Parathyroid adenoma (tissue), 2 donors: ENCODE data around the gene KCNIP2.

ENCODE experiments used
- H2AFZ ChIP-seq: fragments of 300-600 bp; sonication (generic); one replicate; pipeline ENCODE4 v1.7.0; 2017; ENCODE audit warnings: antibody characterized with exemption, mild to moderate bottlenecking
- H3K27ac ChIP-seq: fragments of 300-600 bp; sonication (generic); one replicate; pipeline ENCODE4 v1.7.0; 2017
- H3K27me3 ChIP-seq: fragments of 300-600 bp; sonication (generic); one replicate; pipeline ENCODE4 v1.7.0; 2017; ENCODE audit warnings: low read length; ENCODE audit not compliant: control insufficient read depth, insufficient read depth
- H3K36me3 ChIP-seq: fragments of 300-600 bp; sonication (generic); one replicate; pipeline ENCODE4 v1.7.0; 2017; ENCODE audit warnings: low read length; ENCODE audit not compliant: control insufficient read depth, insufficient read depth
- H3K4me1 ChIP-seq: fragments of 300-600 bp; sonication (generic); one replicate; pipeline ENCODE4 v1.7.0; 2017; ENCODE audit warnings: control low read depth
- H3K4me2 ChIP-seq: fragments of 300-600 bp; sonication (generic); one replicate; pipeline ENCODE4 v1.7.0; 2017; ENCODE audit warnings: low read length
- H3K4me3 ChIP-seq: fragments of 300-600 bp; sonication (generic); one replicate; pipeline ENCODE4 v1.7.0; 2017; ENCODE audit warnings: low read depth, low read length
- H3K79me2 ChIP-seq: fragments of 300-600 bp; sonication (generic); one replicate; pipeline ENCODE4 v1.7.0; 2017; ENCODE audit warnings: control low read depth
- H3K9ac ChIP-seq: fragments of 300-600 bp; sonication (generic); one replicate; pipeline ENCODE4 v1.7.0; 2017; ENCODE audit warnings: mild to moderate bottlenecking
- H3K9me3 ChIP-seq: fragments of 300-600 bp; sonication (generic); one replicate; pipeline ENCODE4 v1.7.0; 2017; ENCODE audit warnings: low read length; ENCODE audit not compliant: control insufficient read depth
- CTCF ChIP-seq: fragments of 300-600 bp; sonication (generic); IDR thresholded peaks from one replicate; pipeline ENCODE4 v1.7.0; 2017; ENCODE audit warnings: antibody characterized with exemption, mild to moderate bottlenecking
- donor health status: primary hyperparathyroidism.

KCNIP2 gene

GRCh38 chr10:101839416-101840063, 4.1 kb downstream of the KCNIP2 start:
- H3K36me3 ChIP-seq: no peaks in the 10 kb centered on the region
- no peak overlapping the region for H3K9ac ChIP-seq
- no peaks in the 10 kb centered on the region for H3K27me3 ChIP-seq
- no peak for TF ChIP-seq CTCF
- H3K27ac ChIP-seq: no peak overlapping the region
- H3K9me3 ChIP-seq: no peaks in the 10 kb centered on the region
- H3K79me2 ChIP-seq: no peaks in the 10 kb centered on the region
- H3K4me2 ChIP-seq: peak overlapping the region; percentile 27
- peaks cover 5% of the 10 kb centered on the region for H3K4me1 ChIP-seq
- H3K4me3 ChIP-seq: no peak overlapping the region
- peak overlapping the region; percentile 48 for H2AFZ ChIP-seq

DNA sequence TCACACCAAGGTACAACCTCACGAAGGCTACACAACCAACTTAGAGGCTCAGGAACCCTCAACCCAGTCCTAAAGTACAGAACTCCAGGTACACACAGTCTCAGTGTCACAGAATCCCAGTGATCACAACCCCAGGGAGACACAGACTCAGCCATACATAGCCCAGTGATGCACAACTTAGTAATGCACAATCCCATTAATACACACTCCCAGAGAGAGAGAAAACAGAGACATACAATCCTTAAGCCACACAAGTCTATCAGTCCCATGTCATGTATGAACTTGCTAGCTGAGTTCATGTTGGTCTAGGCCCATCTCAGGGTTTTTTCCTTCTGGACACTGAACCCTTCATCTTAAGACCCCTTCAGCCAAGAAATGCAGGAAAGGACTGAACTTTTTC, 4.6 kb downstream of the KCNIP2 start:
- Histone ChIP-seq H3K4me2 (no peak overlapping the region), H3K9ac (no peak overlapping the region), H3K4me1 (peaks cover 5% of the 10 kb centered on the region), H3K79me2 (no peaks in the 10 kb centered on the region), H3K27ac (no peak overlapping the region), H2AFZ (no peak overlapping the region), H3K27me3 (no peaks in the 10 kb centered on the region), H3K36me3 (no peaks in the 10 kb centered on the region), H3K9me3 (no peaks in the 10 kb centered on the region), H3K4me3 (no peak overlapping the region)
- TF ChIP-seq CTCF: no peak

GRCh38 chr10:101838416-101838970, 5.1 kb downstream of the KCNIP2 start:
- Histone ChIP-seq H3K4me1 (peaks cover 5% of the 10 kb centered on the region), H3K9me3 (no peaks in the 10 kb centered on the region), H3K4me2 (no peak overlapping the region), H2AFZ (no peak overlapping the region), H3K9ac (no peak overlapping the region), H3K79me2 (no peaks in the 10 kb centered on the region), H3K36me3 (no peaks in the 10 kb centered on the region), H3K27me3 (no peaks in the 10 kb centered on the region), H3K4me3 (no peak overlapping the region), H3K27ac (no peak overlapping the region)
- TF ChIP-seq CTCF: no peak

GRCh38 chr10:101837748-101838147, 5.9 kb downstream of the KCNIP2 start:
- Histone ChIP-seq H3K27ac (no peak overlapping the region), H3K4me1 (peaks cover 5% of the 10 kb centered on the region), H3K79me2 (no peaks in the 10 kb centered on the region), H2AFZ (no peak overlapping the region), H3K9ac (no peak overlapping the region), H3K9me3 (no peaks in the 10 kb centered on the region), H3K36me3 (no peaks in the 10 kb centered on the region), H3K4me3 (no peak overlapping the region), H3K27me3 (no peaks in the 10 kb centered on the region), H3K4me2 (no peak overlapping the region)
- TF ChIP-seq CTCF: no peak

GRCh38 chr10:101835362-101835761, 8.2 kb downstream of the KCNIP2 start:
- peaks cover 14% of the 10 kb centered on the region for H3K4me1 ChIP-seq
- no peak overlapping the region for H3K27ac ChIP-seq
- H3K36me3 ChIP-seq: no peaks in the 10 kb centered on the region
- H3K9me3 ChIP-seq: no peaks in the 10 kb centered on the region
- no peaks in the 10 kb centered on the region for H3K79me2 ChIP-seq
- no peak for TF ChIP-seq CTCF
- H3K9ac ChIP-seq: no peak overlapping the region
- no peaks in the 10 kb centered on the region for H3K27me3 ChIP-seq
- no peak overlapping the region for H2AFZ ChIP-seq
- no peak overlapping the region for H3K4me3 ChIP-seq
- no peak overlapping the region for H3K4me2 ChIP-seq
